ENCODE measurements around the gene MGAT4B.

MGAT4B gene

DNA sequence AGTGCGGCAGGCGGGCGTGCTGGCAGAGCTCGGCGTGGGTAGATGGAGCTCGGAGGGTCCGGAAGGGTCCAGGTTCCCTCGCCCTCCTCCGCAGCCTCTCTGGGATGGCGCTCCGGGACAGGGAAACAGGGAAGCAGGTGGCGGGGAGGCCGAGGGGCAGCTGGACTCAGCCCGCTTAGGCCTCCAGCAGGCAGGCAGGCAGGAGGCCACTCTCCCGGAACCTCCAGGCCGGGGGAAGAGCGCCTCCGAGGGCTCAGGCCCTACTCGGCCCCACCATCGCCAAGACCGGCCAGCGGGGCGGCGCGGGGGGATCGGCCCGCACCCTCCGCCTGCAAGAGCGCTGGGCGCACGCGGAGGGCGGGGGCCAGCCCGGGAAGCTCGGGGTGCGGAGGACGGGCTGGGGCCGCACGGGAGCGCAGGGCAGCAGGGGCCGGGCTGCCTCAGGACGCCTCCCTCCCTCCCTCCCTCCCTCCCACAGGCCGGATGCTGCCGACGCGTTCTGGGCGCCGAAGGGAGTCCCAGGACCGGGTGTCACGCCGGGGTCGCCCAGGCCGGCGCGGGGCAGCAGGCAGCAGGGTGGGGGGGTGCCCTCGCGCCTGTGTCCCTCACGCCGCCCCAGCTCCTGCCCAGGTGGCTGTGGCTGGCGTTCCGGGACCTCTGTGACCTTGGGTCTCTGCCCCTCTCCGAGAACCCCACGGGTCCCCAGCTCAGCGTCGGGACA lies 977 bp downstream of the MGAT4B start:
- peak in 1 of 2 experiments; percentile 38 for DNase-seq

GRCh38 chr5:179805070-179805528 lies 1.6 kb downstream of the MGAT4B start:
- DNase-seq = no peak

- DNase-seq = no peak
These were observed 2.1 kb downstream of the MGAT4B start for GRCh38 chr5:179804555-179804947.

DNA sequence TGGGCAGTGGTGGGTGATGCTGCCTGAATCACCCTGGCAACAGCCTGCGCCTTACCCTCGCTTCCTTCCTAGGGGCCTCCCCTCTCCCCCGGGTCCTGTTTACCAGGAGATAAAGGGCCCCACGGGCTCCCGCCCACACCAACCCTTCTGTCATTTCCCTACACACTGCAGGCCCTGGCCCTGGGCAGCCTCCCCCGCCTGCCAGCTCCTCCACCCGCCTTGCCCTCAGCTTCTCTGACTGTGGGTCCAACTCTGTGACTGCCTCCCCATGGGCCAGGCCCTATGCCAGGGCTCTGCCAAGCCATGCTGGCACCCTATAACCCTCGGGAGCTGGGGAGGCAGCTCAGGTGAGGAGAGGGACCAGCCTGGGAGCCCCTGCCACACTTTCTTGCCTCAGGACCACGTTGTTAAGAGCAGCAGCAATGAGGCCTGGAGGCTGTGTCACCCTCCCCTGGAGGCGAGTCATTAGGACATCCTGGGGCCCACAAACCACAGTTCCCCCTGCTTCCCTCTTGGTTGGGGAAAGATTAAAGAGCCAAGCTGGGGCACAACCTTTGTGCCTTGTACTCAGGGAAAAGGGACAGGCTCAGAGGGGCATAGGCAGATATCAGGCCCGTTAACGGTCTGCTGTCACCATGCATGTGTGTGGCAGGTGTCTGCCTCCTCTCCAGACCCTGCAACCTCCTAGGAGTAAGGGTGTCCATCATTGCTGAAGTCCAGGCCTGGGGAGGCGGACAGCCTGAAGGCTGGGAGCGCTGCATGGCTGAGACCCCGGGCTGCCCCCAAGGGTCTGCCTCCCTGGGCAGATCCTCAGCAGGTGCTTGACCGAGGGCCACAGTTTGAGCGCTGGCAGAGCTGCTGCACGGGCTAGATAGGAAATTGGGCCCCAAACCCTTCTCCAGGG lies 2.8 kb downstream of the MGAT4B start:
- peak; percentile 45 to 46 for DNase-seq

GRCh38 chr5:179802950-179803562 lies 3.6 kb downstream of the MGAT4B start:
- DNase-seq = no peak

GRCh38 chr5:179802207-179802883 lies 4.3 kb downstream of the MGAT4B start:
- no peak for DNase-seq

GRCh38 chr5:179801304-179802206 lies 5.1 kb downstream of the MGAT4B start:
- peak; percentile 79 to 86 for DNase-seq

- no peak for DNase-seq
These were observed 5.9 kb downstream of the MGAT4B start for GRCh38 chr5:179800696-179801201.

DNA sequence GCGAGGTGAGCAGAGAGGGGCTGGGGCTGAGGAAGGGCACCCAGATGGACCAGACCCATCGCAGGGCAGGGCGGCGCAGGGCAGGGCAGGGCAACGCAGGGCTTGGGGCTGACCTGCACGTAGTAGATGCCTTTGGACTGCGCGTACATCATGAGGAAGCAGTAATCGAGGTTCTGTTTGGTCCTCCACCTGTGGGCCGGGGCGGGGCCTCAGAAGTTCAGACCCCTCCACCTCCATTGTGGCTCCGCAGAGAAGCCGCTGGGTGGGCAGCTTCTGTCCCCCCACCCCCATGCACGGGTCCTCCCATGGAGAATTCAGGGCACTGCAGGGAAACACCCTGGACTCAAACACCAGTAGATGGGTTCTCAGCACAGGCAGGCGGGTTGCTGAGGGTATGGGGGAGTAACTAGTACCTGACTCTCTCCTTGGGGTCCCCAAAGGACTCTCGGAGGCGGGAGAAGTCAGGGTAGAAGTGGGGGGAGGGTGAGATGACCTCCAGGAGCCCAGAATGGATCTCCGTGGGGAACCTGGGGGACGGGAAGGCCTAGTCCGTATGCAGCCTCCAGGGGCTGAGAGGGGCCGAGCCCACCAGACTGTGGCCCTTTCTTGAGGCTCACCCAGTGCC lies 6.5 kb downstream of the MGAT4B start:
- no peak for DNase-seq

DNA sequence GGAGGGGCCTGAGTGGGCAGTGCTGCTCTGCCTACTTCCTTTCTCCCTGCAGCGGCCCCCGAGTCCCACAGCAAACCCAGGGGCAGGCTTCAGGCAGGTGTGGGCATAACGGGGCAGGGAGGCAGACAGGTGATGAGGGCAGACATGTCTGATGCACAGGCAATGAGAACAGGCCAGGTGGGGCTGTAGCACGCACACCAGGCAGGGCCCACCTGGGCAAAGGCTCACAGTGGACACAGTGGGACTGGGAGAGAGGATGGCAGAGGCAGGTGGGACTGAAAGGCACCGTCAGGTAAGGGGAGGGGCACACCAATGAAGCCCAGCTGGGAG lies 7.1 kb downstream of the MGAT4B start:
- DNase-seq = no peak

- DNase-seq = no peak
These were observed 7.7 kb downstream of the MGAT4B start for GRCh38 chr5:179798771-179799643.

DNA sequence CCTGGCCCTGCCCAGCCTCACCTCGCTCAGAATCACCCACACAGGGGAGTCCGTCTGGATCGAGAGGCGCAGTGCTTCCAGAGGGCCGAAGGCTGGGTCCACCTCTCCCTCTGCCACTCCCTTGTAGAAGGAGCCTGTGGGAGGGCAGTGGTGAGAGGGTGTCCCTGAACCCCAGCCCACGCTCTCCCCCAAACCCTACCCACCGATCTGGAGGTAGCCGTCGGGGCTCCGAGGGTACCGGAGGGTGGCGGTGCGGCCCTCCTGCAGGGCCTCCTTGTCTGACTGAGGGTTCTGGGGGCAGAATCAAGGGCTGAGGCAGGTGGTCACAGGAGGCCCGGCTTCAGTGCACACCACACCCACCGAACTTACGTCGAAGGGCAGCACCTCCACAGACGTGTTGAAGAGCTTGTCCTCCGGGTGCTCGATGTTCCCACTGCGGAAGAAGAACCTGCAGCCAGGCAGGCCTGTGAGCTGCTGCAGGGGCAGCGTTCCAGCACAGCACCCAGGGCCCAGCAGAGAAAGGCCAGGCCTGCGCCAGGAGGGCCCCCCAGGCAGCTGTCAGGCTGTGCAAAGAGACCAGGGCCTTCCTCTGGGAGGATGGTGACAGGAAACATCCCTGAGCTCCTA lies 8.4 kb downstream of the MGAT4B start:
- no peak for DNase-seq

DNA sequence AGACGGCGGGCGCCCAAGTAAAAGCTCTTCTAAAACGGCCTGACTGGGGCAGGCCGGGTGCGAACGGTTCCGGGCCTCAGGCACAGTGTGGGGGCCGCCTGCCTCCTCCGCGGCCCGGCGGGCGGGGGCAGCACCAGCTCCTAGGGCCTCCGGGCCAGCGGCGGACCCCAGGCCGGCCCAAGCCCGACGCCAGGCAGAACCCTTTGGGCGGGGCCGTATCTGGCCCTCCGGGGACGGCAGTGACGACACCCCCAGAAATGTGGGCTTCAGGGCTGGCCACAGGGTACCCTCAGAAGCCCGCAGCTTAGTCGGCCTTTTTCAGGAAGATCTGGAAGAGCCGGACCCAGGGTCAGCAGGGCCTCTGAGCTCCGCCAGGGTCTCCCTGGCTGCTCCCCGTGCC lies 8.9 kb downstream of the MGAT4B start:
- no peak for DNase-seq

DNA sequence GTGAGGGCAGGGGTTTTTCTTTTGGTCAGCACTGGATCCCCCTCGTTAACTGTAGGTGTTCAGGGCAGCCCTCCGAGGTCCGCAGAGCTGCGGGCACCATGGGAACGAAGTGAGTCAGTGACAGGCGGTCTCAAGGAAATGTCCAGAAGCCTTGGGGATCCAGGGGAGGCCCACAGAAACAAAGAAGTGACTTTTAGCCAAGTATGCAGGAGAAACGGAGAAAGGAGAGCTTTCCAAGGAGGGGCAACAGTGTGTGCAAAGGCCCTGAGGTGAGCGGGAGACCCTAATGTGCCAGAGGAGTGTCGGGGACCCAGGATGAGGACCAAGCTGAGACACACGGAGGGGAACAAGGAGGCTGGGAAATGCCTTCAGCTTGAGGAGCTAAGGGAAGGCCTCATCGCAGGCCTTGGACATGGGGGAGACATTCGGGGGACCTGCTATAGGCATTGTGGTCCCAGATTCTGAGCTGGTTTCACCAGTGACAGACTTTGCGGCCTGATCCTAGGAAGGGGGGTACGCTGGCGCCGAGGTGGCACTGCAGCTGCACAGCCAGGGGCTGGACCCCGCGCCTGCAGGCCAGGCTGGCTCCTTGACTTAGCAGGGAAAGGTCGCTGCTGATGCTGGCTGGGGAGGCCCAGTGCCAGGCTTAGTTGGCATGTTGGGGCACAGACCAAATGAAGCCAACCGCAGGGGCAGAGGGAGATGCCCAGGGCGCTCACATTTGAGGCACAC lies 9.6 kb downstream of the MGAT4B start:
- no peak for DNase-seq

DNA sequence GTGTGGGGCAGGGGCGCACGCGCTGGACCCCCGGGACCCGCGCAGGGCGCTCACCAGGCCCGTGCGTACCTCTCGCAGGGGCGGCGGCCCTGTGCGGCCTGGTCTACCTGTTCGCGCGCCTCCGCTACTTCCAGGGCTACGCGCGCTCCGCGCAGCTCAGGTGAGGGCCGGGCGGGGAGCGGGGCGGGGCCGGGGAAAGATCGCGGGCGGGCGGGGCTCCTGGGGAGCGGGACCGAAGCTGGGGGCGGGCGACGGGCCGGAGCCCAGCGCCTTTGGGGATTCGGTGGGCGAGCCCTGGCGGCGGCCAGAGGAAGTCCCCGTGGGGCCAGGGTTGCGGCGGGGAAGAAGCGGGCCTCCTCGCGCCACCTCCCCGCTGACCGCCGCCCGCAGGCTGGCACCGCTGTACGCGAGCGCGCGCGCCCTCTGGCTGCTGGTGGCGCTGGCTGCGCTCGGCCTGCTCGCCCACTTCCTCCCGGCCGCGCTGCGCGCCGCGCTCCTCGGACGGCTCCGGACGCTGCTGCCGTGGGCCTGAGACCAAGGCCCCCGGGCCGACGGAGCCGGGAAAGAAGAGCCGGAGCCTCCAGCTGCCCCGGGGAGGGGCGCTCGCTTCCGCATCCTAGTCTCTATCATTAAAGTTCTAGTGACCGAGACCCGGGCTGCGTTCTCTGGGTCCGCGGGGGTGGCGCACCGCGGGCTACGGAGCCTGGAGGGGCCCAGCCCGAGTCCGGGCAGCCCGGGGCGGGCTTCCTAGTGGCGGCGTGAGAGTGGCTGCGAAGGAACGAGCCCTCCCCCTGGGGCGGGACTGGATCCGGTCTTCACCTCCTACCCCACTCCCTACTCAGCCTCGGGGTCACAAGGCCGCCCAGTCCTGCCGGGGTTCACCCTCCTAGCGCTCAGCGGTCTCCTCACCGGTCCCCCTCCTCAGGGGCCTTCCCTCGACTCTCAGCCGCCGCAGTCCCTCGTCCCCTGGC lies 10.5 kb downstream of the MGAT4B start:
- peak; percentile 60 to 73 for DNase-seq

DNA sequence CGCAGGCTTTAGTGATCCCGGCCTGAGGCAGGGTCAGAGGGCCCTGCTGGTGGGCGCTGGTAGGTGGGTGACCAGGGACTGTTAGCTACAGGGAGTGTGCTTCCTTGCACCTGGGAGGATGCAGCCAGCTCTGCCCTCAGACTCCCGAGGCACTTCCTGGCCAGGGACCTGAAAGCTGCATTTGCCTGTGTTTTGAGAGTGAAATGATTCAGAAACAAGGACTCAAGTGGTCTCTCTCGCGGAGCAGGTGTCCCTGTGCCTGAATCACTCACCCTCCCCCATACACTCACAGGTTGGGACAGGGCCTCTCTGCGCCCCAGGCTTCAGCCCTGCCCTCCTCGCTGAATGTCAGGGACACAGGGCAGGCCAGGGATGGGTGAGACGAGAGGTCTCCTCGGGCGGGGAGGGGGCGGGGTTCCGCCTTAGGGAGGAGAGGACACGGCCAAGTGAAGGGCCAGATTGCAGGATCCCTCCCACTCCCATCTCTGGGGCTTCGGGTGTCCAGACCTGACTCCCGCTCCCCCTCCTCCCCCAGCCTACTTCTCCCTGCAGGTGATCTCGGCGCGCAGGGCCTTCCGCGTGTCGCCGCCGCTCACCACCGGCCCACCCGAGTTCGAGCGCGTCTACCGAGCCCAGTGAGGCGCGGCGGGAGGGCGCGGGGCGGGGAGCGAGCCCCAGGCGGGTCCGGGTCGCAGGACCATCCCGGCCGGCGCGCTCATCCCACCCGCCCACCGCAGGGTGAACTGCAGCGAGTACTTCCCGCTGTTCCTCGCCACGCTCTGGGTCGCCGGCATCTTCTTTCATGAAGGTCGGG lies 11.4 kb downstream of the MGAT4B start:
- no peak for DNase-seq

GRCh38 chr5:179794575-179794974 lies 12.1 kb downstream of the MGAT4B start:
- no peak for DNase-seq
